ENCODE measurements around the gene GALNT18.

Gene GALNT18

DNA sequence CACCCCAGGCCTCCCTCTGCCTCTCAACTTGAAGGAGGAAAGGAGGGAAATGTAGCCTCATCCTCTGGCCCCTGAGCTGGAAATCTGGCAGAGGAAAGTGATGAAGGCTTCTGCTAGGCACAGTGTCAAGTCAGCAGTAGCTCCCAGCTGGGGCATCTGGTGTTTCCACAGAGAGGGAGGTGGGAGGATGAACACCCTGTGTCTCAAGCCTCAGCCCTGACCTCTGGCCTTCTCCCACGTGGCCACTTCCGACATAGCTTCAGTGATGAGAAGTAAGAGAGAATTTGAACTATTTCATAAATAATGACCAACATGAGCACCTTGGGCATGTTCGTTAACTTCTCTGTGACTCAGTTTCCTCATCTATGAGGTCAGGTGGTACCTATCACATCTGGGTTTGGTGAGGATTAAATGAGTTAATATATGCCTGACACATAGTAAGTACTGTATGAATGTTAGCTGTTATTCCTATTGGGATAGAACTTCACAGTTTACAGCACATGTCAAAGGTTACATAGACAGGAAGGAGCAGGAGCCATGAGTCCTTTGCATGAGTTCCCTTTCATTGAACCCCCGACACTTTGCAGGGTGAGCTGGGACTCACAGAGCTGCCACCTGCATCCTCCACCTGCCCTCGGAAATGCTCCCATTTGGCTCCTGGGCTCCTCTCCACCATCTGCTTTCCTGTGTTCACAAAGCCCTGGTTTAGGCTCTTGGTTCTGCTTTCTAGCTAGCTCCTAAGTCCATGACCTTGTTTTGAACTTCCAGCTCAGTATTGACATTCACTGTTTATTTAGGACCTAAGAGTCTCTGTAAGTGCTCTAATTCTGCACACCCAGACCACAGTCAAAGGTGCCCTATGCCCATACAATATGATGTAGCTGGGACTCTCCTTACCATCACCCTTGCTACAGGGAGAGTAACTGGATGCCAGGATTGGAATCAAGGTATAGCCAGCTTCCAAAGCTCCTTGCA lies 330.5 kb downstream of the GALNT18 start:
- DNase-seq (ENCODE audit: extremely low read depth, low read depth), result no peak
- TF ChIP-seq, protein P1, sequence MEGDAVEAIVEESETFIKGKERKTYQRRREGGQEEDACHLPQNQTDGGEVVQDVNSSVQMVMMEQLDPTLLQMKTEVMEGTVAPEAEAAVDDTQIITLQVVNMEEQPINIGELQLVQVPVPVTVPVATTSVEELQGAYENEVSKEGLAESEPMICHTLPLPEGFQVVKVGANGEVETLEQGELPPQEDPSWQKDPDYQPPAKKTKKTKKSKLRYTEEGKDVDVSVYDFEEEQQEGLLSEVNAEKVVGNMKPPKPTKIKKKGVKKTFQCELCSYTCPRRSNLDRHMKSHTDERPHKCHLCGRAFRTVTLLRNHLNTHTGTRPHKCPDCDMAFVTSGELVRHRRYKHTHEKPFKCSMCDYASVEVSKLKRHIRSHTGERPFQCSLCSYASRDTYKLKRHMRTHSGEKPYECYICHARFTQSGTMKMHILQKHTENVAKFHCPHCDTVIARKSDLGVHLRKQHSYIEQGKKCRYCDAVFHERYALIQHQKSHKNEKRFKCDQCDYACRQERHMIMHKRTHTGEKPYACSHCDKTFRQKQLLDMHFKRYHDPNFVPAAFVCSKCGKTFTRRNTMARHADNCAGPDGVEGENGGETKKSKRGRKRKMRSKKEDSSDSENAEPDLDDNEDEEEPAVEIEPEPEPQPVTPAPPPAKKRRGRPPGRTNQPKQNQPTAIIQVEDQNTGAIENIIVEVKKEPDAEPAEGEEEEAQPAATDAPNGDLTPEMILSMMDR (IDR thresholded peaks at IDR 0.05; ENCODE audit: low read depth, low read length), result no peak

DNA sequence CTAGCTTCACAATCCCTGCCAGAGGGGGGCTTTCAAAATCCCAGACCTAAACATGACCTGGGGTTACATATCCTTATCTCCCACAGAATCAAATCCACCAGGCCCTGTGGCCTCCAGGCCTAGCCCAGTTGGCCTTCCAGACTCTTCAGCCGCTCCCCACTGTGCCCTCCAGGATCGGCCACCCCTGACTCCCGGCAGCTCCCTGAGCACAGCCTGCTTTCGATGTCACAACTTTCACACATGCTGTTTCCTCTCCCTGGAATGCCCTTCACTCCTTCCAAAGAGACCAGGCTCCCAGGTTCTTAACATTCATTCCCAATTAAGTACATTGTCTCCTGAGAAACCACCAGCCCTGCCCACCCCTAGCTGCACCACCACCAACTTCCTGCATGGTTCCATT lies 331.5 kb downstream of the GALNT18 start:
- TF ChIP-seq, protein P1 (IDR thresholded peaks at IDR 0.05; ENCODE audit: low read depth, low read length), result no peak
- no peak for DNase-seq (ENCODE audit: extremely low read depth, low read depth)

- DNase-seq (ENCODE audit: extremely low read depth, low read depth), result no peak
- TF ChIP-seq, protein P1 (IDR thresholded peaks at IDR 0.05; ENCODE audit: low read depth, low read length), result no peak
Measured at GRCh38 chr11:11289669-11290068, 332.1 kb downstream of the GALNT18 start.

DNA sequence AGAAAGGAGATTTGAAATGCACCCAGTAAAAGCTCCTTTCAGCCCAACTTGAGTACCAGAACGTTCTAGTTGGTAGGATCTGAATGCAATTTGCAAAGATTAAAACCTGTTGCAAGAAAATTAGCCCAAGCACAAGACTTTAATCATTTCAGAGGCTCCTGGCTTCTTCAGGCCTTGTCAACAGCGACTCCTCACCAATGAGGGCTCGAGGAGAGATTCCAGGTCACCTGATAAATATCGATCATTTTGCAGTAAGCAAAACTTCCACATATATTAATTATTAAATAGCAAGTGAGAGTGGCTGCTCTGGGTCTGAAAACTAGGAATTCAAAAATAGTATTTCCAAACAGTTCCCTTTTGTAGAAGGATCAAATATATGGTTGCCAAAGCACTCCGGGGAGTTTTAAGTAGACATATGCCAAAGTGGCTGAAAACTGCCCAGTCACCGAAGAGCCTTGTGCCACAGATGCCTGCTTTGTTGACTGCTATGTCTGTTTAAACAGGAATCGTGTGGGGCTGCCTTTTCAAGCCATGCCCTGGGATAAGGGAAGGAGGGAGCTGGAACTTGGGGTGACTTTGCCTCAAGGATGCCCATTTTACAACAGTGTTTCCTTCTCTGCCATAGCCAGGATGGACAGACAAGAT lies 332.7 kb downstream of the GALNT18 start:
- TF ChIP-seq, protein P1 (IDR thresholded peaks at IDR 0.05; ENCODE audit: low read depth, low read length), result no peak
- DNase-seq (ENCODE audit: extremely low read depth, low read depth), result no peak

- TF ChIP-seq, protein P1 (IDR thresholded peaks at IDR 0.05; ENCODE audit: low read depth, low read length), result no peak
- DNase-seq (ENCODE audit: extremely low read depth, low read depth), result no peak
Measured at GRCh38 chr11:11284481-11284880, 337.3 kb downstream of the GALNT18 start.

DNA sequence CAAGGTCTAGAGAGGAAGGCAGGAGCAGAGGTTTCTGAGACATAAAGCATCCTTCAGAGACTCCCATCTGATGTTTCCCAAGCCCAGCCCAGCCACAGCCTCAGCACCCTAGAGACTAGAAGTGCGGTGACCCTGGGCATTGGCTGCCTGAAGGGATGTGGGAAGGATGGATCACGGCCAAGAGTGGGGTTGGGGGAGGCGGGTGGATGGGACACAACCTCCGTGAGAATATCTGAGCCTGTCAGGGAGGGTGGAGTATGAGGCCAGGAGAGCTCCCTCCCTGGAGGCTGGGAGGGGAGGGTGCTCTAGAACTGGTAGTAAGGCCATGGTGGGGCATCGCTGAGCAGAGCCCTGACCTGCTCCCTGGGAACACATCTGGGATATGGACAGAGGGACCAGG lies 340.2 kb downstream of the GALNT18 start:
- DNase-seq (ENCODE audit: extremely low read depth, low read depth), result no peak
- TF ChIP-seq, protein P1 (IDR thresholded peaks at IDR 0.05; ENCODE audit: low read depth, low read length), result no peak

- no peak for DNase-seq (ENCODE audit: extremely low read depth, low read depth)
- TF ChIP-seq, protein P1 (IDR thresholded peaks at IDR 0.05; ENCODE audit: low read depth, low read length), result no peak
Measured at GRCh38 chr11:11280826-11281225, 341.0 kb downstream of the GALNT18 start.

Measured in AG09319 (cell line).